ENCODE measurements around the gene ZNF438. TPM values are rescaled to one million over a fixed set of nuclear protein-coding genes. Genes with fewer than 3 reads are reported as not detected.
A peak's percentile ranks its signal among the peaks of the same experiment; 100 is the strongest.

The ZNF438 gene
- total and polyA plus RNA-seq, 2 of the 8 experiments (the other 6 are each of a cell fraction or from before 2014, with no cell fraction given), result 0.95 to 1.7 TPM

GRCh38 chr10:30821994-30822692 is 209.5 kb downstream of the ZNF438 start:
- Histone ChIP-seq H2BK120ac (replicated peaks; ENCODE audit: low read depth, low read length) (no peak overlapping the region), H4K5ac (ENCODE audit: insufficient read length, low read depth, low read length) (no peak overlapping the region), H2BK20ac (ENCODE audit: low read length) (no peak overlapping the region), H3K79me1 (ENCODE audit: low read depth, low read length) (no peaks in the 10 kb centered on the region), H3K79me2 (ENCODE audit: control insufficient read depth in 1 of 2, insufficient read depth in 2 of 2, low read length in 2 of 2) (no peaks in the 10 kb centered on the region), H3K14ac (ENCODE audit: insufficient read length) (no peak overlapping the region), H3K56ac (replicated peaks; ENCODE audit: insufficient read length, low read depth, low read length) (no peak overlapping the region), H3K23ac (ENCODE audit: insufficient read length) (no peak overlapping the region), H3K4me1 (replicated peaks in 1 of 4; ENCODE audit: control insufficient read depth in 3 of 4, insufficient read depth in 4 of 4, low read length in 3 of 4) (no peaks in the 10 kb centered on the region), H4K91ac (replicated peaks; ENCODE audit: insufficient read length, low read length) (no peak overlapping the region), H3K18ac (ENCODE audit: extremely low read depth, low read length) (0 out of 2 replicates have a peak overlapping the region, but pooled peaks have one; percentile 13), H3K36me3 (ENCODE audit: control insufficient read depth in 2 of 4, insufficient read depth in 4 of 4, low read length in 3 of 4) (no peaks in the 10 kb centered on the region), H2BK12ac (ENCODE audit: low read depth, low read length) (no peak overlapping the region), H4K20me1 (replicated peaks in 1 of 2; ENCODE audit: control insufficient read depth in 1 of 2, insufficient read depth in 2 of 2, low read length in 2 of 2) (no peaks in the 10 kb centered on the region), H2BK5ac (ENCODE audit: low read depth, low read length) (no peak overlapping the region), H3K4me3 (ENCODE audit: extremely low read depth in 1 of 4, insufficient read depth in 2 of 4, low read depth in 3 of 4, low read length in 4 of 4) (no peak overlapping the region), H2AFZ (ENCODE audit: low read length) (no peak overlapping the region), H3K4me2 (ENCODE audit: insufficient read depth in 1 of 2, low read depth in 2 of 2, low read length in 2 of 2) (no peak overlapping the region), H3K27ac (ENCODE audit: low read depth, low read length) (no peak overlapping the region), H3K9me3 (ENCODE audit: insufficient read depth in 2 of 2, low read depth in 1 of 2, low read length in 1 of 2) (no peaks in the 10 kb centered on the region; a peak in 1 of 4 replicates), H3K9ac (replicated peaks in 1 of 4; ENCODE audit: extremely low read depth in 1 of 4, low read depth in 3 of 4, low read length in 3 of 4) (no peak overlapping the region), H2AK5ac (ENCODE audit: low read depth, low read length) (no peak overlapping the region), H2BK15ac (ENCODE audit: low read length) (no peak overlapping the region), H4K8ac (ENCODE audit: extremely low read depth, insufficient read depth, low read length) (no peak overlapping the region), H3K27me3 (replicated peaks in 1 of 4; ENCODE audit: control insufficient read depth in 3 of 4, extremely low read depth in 1 of 4, insufficient read depth in 3 of 4, low read length in 3 of 4) (peaks cover 0 to 3% (median 0%) of the 10 kb centered on the region in 4 experiments; a peak in 3 of 7 replicates), H3K4ac (replicated peaks; ENCODE audit: insufficient read length, low read depth, low read length) (no peak overlapping the region), H3K23me2 (ENCODE audit: low read depth, low read length) (no peaks in the 10 kb centered on the region)
- FAIRE-seq (no peak), DNase-seq (ENCODE audit: low read depth in 1 of 2, low spot score in 2 of 2) (no peak)
- POLR2A ChIA-PET (ENCODE audit: partially characterized antibody), result no interaction called here
- CTCF ChIA-PET (ENCODE audit: partially characterized antibody), result no interaction called here
- TF ChIP-seq BCL11A (IDR thresholded peaks at IDR 0.05; ENCODE audit: low read depth in 2 of 2, low read length in 2 of 2), result no peak
- TF ChIP-seq ASH2L (IDR thresholded peaks at IDR 0.05; ENCODE audit: low read length), result no peak
- no peak for TF ChIP-seq RXRA (IDR thresholded peaks at IDR 0.05; ENCODE audit: insufficient read depth, low read depth, low read length)
- TF ChIP-seq RAD21 (IDR thresholded peaks at IDR 0.05 in 1 of 2, conservative IDR thresholded peaks at IDR 0.05 in 1 of 2; ENCODE audit: low read depth in 2 of 2, low read length in 2 of 2), result peak in 1 of 2 experiments; percentile 21; a peak in 1 of 4 replicates
- TF ChIP-seq, protein P1, sequence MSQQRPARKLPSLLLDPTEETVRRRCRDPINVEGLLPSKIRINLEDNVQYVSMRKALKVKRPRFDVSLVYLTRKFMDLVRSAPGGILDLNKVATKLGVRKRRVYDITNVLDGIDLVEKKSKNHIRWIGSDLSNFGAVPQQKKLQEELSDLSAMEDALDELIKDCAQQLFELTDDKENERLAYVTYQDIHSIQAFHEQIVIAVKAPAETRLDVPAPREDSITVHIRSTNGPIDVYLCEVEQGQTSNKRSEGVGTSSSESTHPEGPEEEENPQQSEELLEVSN (IDR thresholded peaks at IDR 0.05), result peak; percentile 66
- 92% methylated on average over 12 of the region's 17 CpGs; no CpG with 5 or more reads in 1 of the 2 experiments for WGBS, 2 experiments (ENCODE audit: extremely low coverage in 1 of 2, insufficient coverage in 1 of 2, insufficient read length in 1 of 2, insufficient replicate concordance in 2 of 2, low coverage in 1 of 2, low lambda C conversion rate in 2 of 2, missing lambda C conversion rate in 1 of 2)
